ENCODE measurements around the gene B4GALT5.
A peak's percentile ranks its signal among the peaks of the same experiment; 100 is the strongest.
"Not testable (repeated sequence)": the region's sequence is repeated elsewhere in the genome, so short reads cannot be mapped to it uniquely, and the experiment has no call there.

Gene B4GALT5

DNA sequence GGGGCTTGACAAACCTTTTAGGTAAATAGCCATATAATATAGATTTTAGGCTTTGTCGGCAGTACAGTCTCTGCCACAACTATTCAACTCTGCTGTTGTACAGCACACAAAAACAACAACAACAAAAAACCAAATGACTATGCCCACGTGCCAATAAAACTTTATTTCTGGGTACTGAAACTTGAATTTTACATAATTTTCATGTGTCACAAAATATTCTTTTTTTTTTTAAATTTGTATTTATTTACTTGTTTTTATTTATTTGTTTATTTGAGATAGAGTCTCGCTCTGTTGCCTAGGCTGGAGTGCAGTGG is 34.8 kb upstream of the B4GALT5 start:
- DNase-seq, result no peak
- TF ChIP-seq POLR2A (IDR thresholded peaks at IDR 0.05; ENCODE audit: low read length) (no peak), GATA1 (IDR thresholded peaks at IDR 0.05; ENCODE audit: low read depth, low read length) (no peak)

DNA sequence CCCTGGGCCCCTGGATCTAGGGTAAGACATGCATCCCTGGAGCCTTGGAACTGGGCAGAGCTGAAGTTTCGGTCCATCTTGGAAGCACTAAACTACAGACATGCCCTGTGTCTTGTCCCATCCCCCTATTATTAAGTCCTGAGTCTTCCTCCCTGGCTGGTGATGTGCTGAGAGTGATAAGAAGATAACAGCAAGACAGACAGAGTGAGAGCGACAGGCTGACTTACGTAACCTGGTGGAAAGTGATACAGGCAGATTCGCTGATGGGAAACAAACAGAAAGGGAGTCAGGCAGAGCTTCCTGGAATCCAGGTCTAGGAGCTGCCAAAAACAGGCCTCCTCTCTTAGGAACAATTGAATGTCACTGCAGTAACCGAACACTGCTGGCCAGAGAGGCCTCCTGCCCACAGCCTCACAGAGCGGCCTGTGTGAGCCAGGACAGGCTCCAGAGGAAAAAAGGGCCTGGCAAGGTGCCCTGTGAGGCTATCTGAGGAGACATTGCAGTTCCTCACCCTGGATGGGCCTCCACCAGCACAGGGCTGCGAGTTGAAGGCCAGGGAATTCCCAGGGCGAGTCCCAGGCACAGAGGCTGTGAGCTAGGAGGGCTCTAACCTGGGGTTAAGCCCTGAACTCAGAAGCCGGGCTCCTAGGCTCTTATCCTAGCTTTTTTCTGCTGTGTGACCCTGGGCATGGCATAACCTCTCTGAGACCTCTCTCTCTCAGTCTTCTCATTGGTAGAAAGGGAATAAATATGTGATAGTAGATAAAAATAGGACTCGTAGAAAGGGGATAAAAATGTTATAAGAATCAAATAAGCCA is 34.2 kb upstream of the B4GALT5 start:
- TF ChIP-seq POLR2A (IDR thresholded peaks at IDR 0.05; ENCODE audit: low read length), result no peak
- TF ChIP-seq GATA1 (IDR thresholded peaks at IDR 0.05; ENCODE audit: low read depth, low read length), result peak; percentile 13
- peak; percentile 79 to 86 for DNase-seq

DNA sequence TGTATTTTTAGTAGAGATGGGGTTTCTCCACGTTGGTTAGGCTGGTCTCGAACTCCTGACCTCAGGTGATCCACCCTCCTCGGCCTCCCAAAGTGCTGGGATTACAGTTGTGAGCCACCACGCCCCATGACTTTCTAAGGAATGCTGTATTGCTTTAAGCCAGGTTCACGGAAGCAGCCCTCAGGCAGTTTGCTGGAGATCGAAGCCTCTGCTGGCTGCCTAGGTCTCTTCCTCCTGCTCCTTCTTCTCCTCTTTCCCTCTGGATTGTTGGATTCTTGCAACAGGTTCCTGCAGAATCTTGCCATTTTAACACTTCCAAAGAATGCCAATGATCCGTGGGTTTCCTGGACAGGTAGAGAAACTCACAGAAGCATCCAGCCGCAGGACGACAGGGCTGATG is 29.3 kb upstream of the B4GALT5 start:
- DNase-seq, result no peak
- TF ChIP-seq POLR2A (IDR thresholded peaks at IDR 0.05; ENCODE audit: low read length), result no peak
- no peak for TF ChIP-seq GATA1 (IDR thresholded peaks at IDR 0.05; ENCODE audit: low read depth, low read length)

DNA sequence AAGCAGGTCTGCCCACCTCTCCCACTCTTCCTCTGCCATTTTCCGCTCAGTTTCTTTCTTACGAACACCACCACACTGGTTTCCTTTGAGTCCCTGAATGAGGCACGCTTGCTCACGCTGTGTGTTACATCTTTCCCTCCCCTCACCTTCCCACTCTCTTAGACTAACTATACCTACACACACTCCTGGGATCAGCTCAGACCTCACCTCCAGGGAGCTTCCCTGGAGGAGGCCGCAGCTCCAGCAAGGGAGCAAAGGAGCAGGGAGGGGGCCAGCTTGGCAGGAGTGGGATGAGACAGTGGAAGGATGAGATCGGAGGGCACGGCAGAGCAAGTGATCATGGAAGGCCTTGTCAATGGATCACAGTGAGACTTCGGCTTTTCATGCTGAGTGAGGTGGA is 28.3 kb upstream of the B4GALT5 start:
- DNase-seq, result no peak
- TF ChIP-seq POLR2A (IDR thresholded peaks at IDR 0.05; ENCODE audit: low read length) (no peak), GATA1 (IDR thresholded peaks at IDR 0.05; ENCODE audit: low read depth, low read length) (no peak)

DNA sequence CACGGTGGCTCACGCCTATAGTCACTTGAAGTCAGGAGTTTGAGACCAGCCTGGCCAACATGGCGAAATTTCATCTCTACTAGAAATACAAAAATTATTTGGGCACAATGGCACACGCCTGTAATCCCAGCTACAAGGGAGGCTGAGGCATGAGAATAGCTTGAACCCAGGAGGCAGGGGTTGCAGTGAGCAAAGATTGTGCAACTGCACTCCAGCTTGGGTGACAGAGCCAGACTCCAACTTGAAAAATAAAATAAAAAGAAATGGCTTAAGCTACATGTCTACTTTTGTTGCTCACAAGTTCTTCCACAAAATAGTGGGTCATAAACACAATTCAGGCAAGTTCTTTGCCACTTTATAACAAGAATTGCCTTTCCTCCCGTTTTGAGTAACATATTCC is 27.1 kb upstream of the B4GALT5 start:
- TF ChIP-seq POLR2A (IDR thresholded peaks at IDR 0.05; ENCODE audit: low read length), result no peak
- TF ChIP-seq GATA1 (IDR thresholded peaks at IDR 0.05; ENCODE audit: low read depth, low read length), result no peak

DNA sequence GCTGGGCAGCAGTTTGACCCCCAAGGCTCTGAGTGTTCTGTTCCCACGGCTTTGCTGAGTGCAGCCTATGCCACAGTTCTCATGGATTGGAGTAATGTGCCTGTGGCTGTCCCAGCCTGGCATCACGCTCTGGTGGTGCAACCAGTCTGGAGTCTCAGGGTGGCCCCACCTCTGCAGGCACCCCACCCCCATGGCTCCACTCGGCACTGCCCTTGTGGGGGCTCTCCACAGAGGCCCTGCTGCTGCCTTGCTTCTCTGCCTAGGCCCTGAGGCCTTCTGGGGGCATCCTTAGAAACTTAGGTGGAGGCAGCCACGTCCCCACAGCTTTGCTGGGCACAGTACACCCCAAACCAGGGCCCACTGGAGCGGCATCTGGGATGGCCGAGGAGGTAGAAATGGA is 25.4 kb upstream of the B4GALT5 start:
- TF ChIP-seq GATA1 (IDR thresholded peaks at IDR 0.05; ENCODE audit: low read depth, low read length) (no peak), POLR2A (IDR thresholded peaks at IDR 0.05; ENCODE audit: low read length) (no peak)
- DNase-seq, result no peak

More for the DNA sequence above, 27.1 kb upstream of the B4GALT5 start:
- no peak for DNase-seq

DNA sequence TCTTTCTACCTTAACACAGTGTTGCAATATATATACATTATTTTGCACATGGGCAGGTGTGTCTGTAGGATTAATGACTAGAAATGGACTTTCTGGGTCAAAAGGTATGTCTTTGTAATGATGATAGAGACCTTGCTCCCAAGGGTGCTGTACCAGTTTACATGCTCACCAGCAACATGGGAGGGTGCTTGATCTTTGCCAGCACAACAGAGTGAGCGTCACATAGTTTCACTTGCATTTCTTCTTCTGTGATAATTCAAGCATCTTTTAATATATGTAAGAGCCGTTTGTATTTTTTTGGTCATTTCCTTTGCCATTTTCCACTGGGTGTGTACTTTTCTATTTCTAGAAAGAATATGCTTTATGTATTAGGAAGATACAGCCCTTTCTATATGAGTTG is 23.6 kb upstream of the B4GALT5 start:
- no peak for TF ChIP-seq POLR2A (IDR thresholded peaks at IDR 0.05; ENCODE audit: low read length)
- TF ChIP-seq GATA1 (IDR thresholded peaks at IDR 0.05; ENCODE audit: low read depth, low read length), result no peak
- DNase-seq, result no peak

DNA sequence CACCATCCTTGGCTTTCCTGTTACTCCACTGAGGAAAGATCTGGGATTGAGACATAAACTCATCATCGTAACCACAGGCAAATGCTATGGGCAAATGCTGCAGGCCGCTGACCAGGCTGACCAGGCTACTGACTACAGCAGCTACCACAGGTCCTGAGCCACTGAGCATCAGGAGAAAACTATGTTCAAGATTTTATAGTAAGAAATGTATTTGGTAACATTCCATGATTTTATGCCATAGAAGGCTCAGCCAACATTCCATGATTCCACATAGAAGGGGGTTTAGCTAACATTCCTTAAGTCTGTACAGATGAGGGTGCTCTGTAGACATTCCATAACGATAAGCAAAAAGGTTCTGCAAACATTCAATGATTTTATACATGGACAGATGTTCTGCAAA is 16.1 kb upstream of the B4GALT5 start:
- DNase-seq, result no peak
- TF ChIP-seq GATA1 (IDR thresholded peaks at IDR 0.05; ENCODE audit: low read depth, low read length), result no peak
- TF ChIP-seq POLR2A (IDR thresholded peaks at IDR 0.05; ENCODE audit: low read length), result no peak

DNA sequence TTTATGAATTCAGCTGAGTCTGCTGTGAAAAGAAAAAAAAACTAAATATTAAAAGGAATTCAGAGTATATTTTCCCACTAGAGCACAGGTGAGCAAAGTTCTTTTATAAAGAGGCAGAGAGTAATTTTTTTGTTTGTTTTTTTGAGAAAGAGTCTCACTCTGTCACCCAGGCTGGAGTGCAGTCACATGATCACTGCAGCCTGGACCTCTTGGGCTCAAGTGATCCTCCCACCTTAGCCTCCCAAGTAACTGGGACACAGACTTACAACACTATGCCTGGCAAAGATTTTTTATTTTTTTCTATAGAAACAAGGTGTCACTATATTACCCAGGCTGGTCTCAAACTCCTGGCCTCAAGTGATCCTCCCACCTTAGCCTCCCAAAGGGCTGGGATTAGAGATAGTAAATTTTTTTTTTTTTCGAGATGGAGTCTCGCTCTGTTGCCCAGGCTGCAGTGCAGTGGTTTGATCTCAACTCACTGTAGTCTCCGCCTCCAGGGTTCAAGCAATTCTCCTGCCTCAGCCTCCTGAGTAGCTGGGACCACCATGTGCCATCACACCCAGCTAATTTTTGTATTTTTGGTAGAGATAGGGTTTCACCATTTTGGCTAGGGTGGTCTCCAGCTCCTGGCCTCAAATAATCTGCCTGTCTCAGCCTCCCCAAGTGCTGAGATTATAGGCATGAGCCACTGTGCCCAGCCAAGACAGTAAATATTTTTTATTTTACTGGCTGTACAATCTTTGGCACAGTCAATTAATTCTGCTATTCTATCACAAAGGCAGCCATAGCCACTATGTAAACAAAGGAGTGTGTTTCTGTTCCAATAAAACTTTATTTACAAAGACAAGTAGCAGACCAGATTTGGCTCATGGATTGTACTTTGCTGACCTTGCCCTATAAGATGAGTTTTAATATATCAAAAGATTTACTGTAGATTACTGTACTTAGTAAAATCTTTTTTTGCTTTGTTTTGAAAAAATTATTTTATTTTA is 14.5 kb upstream of the B4GALT5 start:
- TF ChIP-seq GATA1 (IDR thresholded peaks at IDR 0.05; ENCODE audit: low read depth, low read length) (no peak), POLR2A (IDR thresholded peaks at IDR 0.05; ENCODE audit: low read length) (no peak)
- DNase-seq, result no peak

DNA sequence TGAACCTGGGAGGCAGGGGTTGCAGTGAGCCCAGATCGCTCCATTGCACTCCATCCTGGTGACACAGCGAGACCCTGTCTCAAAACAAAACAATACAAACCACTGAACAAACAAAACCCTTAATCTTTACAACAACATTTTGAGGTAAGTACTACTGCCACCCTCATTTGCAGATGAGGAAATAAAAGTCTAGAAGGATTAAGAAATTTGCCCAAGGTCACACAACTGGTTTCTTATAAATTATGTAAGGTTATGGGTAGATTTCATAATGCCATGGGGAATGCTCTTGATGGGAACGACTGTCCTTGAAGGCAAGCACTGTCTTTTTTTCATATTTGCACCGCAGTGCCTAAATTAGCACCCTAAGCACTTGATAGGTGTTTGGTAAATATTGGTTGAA is 13.8 kb upstream of the B4GALT5 start:
- no peak for DNase-seq
- TF ChIP-seq POLR2A (IDR thresholded peaks at IDR 0.05; ENCODE audit: low read length) (no peak), GATA1 (IDR thresholded peaks at IDR 0.05; ENCODE audit: low read depth, low read length) (no peak)

DNA sequence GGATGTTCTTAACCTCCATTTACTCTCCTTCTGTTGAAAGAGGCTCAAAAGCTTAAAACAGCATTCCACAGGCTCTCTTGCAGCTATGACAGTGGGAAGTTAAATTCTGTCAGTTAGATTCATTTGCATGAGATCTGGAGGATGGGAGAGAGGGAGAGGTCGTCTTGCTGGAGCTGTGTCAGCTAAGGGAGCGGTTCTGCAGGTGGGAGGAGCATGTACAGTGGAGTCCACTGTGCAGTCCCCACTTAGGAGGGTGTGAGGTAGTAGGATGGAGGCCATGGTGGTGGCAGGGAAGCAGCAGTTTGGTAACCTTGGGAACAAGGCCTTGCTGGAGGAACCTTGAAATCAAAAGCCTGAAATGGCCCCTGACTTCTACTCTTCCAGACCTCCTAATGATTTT is 12.0 kb upstream of the B4GALT5 start:
- TF ChIP-seq GATA1 (IDR thresholded peaks at IDR 0.05; ENCODE audit: low read depth, low read length) (no peak), POLR2A (IDR thresholded peaks at IDR 0.05; ENCODE audit: low read length) (no peak)

DNA sequence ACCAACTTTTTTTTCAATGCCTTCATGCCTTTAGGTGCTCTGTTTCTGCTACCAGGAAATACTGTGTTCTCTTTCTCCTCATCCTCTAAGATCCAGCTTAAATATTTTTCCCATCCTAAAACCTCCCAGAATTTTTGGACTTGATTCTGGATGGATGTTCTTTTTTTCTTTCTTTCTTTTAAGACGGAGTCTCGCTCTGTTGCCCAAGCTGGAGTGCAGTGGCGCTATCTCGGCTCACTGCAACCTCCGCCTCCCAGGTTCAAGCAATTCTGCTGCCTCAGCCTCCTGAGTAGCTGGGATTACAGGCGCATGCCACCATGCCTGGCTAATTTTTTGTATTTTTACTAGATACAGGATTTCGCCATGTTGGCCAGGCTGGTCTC is 11.5 kb upstream of the B4GALT5 start:
- DNase-seq, result not testable (repeated sequence)

More for the DNA sequence above, 12.0 kb upstream of the B4GALT5 start:
- DNase-seq, result no peak

DNA sequence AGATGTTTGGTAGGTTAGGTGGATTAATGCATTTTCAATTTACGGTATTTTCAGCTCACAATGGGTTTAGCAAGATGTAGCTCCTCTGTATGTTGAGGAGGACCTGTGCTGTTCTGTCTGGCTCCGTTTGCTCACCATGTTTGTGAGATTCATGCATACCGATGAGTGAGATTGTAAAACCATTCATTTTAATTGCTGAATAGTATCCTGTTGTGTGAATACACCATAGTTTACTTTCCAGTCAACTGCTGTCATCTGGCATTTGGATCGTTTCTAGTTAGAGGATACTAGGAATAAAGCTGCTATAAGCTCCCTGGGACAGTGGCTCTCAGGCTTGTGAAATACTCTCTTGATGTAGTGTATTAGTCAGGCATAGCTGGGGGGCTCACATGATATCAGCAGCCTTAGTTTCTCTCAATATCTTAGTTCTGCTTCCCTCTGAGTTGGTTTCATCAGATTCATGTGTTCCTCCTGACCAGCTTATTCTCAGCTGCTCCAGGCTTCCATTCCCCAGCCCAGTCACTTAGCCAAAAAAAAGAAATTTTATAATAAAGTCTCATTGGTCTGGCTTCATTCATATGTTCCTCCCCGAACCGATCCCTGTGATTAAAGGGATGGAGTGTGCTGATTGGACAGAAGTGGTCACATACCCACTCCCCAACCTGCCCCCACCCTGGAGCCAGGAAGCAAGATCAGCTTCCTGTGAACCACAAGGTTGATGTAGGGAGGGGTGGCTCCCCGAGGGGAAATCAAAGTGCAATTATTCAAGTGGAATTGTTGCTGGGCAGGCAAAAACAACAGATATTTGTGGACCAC is 10.9 kb upstream of the B4GALT5 start:
- TF ChIP-seq GATA1 (IDR thresholded peaks at IDR 0.05; ENCODE audit: low read depth, low read length) (no peak), POLR2A (IDR thresholded peaks at IDR 0.05; ENCODE audit: low read length) (no peak)
- no peak for DNase-seq

DNA sequence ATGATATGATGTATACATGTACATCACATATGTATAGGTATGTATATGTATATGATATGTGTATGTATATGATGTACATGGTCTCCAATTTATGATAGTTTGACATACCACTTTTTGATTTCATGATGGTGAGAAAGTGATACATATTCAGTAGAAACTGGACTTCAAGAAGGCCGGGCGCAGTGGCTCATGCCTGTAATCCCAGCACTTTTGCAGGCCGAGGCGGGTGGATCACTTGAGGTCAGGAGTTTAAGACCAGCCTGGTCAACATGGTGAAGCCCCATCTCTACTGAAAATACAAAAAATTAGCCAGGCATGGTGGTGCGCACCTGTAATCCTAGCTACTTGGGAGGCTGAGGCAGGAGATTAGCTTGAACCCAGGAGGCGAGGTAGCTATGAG is 10.1 kb upstream of the B4GALT5 start:
- not testable (repeated sequence) for DNase-seq

DNA sequence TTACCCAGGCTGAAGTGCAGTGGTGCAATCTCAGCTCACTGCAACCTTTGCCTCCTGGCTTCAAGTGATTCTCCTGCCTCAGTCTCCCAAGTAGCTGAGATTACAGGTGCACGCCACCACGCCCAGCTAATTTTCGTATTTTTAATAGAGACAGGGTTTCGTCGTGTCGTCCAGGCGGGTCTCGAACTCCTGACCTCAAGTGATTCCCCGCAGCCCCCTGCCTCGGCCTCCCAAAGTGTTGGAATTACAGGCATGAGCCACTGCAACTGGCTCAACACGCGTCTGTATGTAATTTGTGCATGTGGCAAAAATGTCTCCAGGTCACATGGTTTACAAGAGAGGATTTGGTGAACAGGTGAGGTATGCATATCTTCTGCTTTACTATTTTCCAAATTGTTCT is 7.6 kb upstream of the B4GALT5 start:
- DNase-seq, result not testable (repeated sequence)

All from erythroblast (primary cell).